Measurements from ENCODE around the gene GTPBP6.
"Not testable (repeated sequence)": the region's sequence is repeated elsewhere in the genome, so short reads cannot be mapped to it uniquely, and the experiment has no call there.

GTPBP6 gene

DNA sequence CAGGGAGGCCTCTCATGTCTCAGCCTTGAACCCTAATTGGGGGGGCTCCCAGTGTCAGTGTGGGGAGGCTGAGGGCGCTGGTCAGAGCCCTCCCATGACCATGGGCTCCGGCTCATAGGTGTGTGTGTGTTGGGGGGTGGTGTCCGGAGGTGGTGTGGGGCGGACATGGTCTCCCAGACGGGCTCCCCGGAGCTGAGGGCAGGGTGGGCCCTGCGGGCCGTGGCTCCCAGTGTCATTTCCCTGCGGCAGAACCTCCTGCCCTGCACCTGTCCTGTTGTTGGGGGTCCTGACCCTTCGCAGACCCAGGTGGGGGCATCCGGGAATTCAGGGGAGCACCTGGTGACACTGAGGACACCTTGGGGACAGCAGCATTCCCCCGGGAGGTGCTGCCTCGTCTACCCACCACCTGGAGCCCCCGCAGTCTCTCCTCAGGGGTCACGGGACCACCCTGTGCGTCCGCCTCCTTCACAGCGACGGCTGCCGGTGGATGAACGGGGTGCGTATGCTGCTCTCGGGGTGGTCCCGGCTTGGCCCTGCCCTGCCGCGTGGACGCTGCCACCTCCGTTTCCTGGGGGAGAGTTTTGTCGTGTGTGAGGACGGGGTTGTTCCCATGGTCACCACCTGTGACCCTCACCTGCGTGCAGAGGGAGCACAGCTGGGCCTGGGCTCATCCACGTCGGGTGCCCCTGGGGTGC is 14.5 kb upstream of the GTPBP6 start:
- Histone ChIP-seq H3K27me3 (ENCODE audit: insufficient read depth, low read length) (no peaks in the 10 kb centered on the region), H3K36me3 (ENCODE audit: insufficient read depth, low read length) (peaks cover 30% of the 10 kb centered on the region), H3K9ac (ENCODE audit: low read depth, low read length) (no peak overlapping the region), H3K4me3 (ENCODE audit: low read length) (no peak overlapping the region), H3K27ac (ENCODE audit: low read depth, low read length) (no peak overlapping the region), H3K4me1 (ENCODE audit: insufficient read depth, low read length) (no peaks in the 10 kb centered on the region), H3K9me3 (ENCODE audit: insufficient read depth, low read depth, low read length) (no peaks in the 10 kb centered on the region)
- WGBS = 94% methylated on average over 33 of the region's 33 CpGs

GRCh38 chrX:332496-332860 is 13.9 kb upstream of the GTPBP6 start:
- no peak overlapping the region for H3K4me3 ChIP-seq (ENCODE audit: low read length)
- no peaks in the 10 kb centered on the region for H3K27me3 ChIP-seq (ENCODE audit: insufficient read depth, low read length)
- H3K27ac ChIP-seq (ENCODE audit: low read depth, low read length) = no peak overlapping the region
- peaks cover 24% of the 10 kb centered on the region for H3K36me3 ChIP-seq (ENCODE audit: insufficient read depth, low read length)
- no peak overlapping the region for H3K9ac ChIP-seq (ENCODE audit: low read depth, low read length)
- 89% methylated on average over 23 of the region's 23 CpGs for WGBS
- no peaks in the 10 kb centered on the region for H3K4me1 ChIP-seq (ENCODE audit: insufficient read depth, low read length)
- no peaks in the 10 kb centered on the region for H3K9me3 ChIP-seq (ENCODE audit: insufficient read depth, low read depth, low read length)

GRCh38 chrX:331825-332495 is 13.4 kb upstream of the GTPBP6 start:
- no peaks in the 10 kb centered on the region for H3K4me1 ChIP-seq (ENCODE audit: insufficient read depth, low read length)
- H3K36me3 ChIP-seq (ENCODE audit: insufficient read depth, low read length) = peaks cover 21% of the 10 kb centered on the region
- no peak overlapping the region for H3K9ac ChIP-seq (ENCODE audit: low read depth, low read length)
- H3K9me3 ChIP-seq (ENCODE audit: insufficient read depth, low read depth, low read length) = no peaks in the 10 kb centered on the region
- no peaks in the 10 kb centered on the region for H3K27me3 ChIP-seq (ENCODE audit: insufficient read depth, low read length)
- no peak overlapping the region for H3K27ac ChIP-seq (ENCODE audit: low read depth, low read length)
- WGBS = 73% methylated on average over 34 of the region's 35 CpGs
- no peak overlapping the region; the same call in 1 of the 2 replicates for H3K4me3 ChIP-seq (ENCODE audit: low read length)

DNA sequence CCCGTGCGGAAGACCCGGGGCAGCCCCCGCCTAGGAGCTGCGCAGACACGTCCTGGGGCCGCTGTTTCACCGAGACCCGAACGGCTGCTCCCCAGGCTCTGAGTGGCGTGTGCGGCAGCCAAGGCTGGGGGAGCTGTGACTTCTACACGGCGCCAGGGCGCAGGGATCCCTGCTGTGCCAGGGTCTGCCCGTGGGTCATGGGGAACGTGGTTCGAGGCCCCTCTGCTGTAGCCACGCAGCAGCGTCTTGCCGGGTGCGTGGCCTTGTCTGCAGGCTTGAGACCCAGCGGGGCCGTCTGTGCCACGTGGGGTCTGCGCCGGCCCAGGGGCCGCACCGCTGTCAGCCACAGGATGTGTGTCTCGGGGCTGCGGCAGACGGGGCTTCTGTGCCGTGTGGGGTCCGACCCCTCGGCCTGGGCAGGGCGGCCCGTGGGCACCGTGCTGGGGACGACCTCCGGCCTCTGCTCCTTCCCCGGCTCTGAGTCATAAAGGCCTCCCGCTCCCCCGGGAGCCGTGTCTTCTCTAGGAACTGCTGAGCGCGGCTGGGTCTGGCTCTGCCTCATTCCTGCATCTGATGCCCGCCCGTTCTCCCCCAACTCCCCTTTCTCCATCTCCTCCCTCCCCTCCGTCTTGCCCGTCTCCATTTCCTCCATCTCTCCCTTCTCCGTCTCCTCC is 12.7 kb upstream of the GTPBP6 start:
- Histone ChIP-seq H3K27me3 (ENCODE audit: insufficient read depth, low read length) (no peaks in the 10 kb centered on the region), H3K4me1 (ENCODE audit: insufficient read depth, low read length) (no peaks in the 10 kb centered on the region), H3K4me3 (ENCODE audit: low read length) (no peak overlapping the region; the same call in 1 of the 2 replicates), H3K9ac (ENCODE audit: low read depth, low read length) (no peak overlapping the region), H3K36me3 (ENCODE audit: insufficient read depth, low read length) (peaks cover 16% of the 10 kb centered on the region), H3K9me3 (ENCODE audit: insufficient read depth, low read depth, low read length) (no peaks in the 10 kb centered on the region), H3K27ac (ENCODE audit: low read depth, low read length) (no peak overlapping the region)
- 28% methylated on average over 51 of the region's 51 CpGs for WGBS

- H3K27me3 ChIP-seq (ENCODE audit: insufficient read depth, low read length) = no peaks in the 10 kb centered on the region
- no peak overlapping the region for H3K4me3 ChIP-seq (ENCODE audit: low read length)
- WGBS = 71% methylated on average over 28 of the region's 28 CpGs
- no peaks in the 10 kb centered on the region for H3K9me3 ChIP-seq (ENCODE audit: insufficient read depth, low read depth, low read length)
- no peaks in the 10 kb centered on the region for H3K4me1 ChIP-seq (ENCODE audit: insufficient read depth, low read length)
- H3K36me3 ChIP-seq (ENCODE audit: insufficient read depth, low read length) = peaks cover 12% of the 10 kb centered on the region; the same call in 1 of the 2 replicates
- H3K27ac ChIP-seq (ENCODE audit: low read depth, low read length) = no peak overlapping the region
- no peak overlapping the region for H3K9ac ChIP-seq (ENCODE audit: low read depth, low read length)
These were observed 12.1 kb upstream of the GTPBP6 start for GRCh38 chrX:330726-331150.

- H3K27ac ChIP-seq (ENCODE audit: low read depth, low read length); H3K9me3 ChIP-seq (ENCODE audit: insufficient read depth, low read depth, low read length); H3K27me3 ChIP-seq (ENCODE audit: insufficient read depth, low read length); H3K4me1 ChIP-seq (ENCODE audit: insufficient read depth, low read length); H3K4me3 ChIP-seq (ENCODE audit: low read length); H3K9ac ChIP-seq (ENCODE audit: low read depth, low read length): not testable (repeated sequence)
- H3K36me3 ChIP-seq (ENCODE audit: insufficient read depth, low read length) = peaks cover 12% of the 10 kb centered on the region; the same call in 1 of the 2 replicates
- WGBS = 90% methylated on average over 29 of the region's 29 CpGs
These were observed 11.6 kb upstream of the GTPBP6 start for GRCh38 chrX:330141-330725.

DNA sequence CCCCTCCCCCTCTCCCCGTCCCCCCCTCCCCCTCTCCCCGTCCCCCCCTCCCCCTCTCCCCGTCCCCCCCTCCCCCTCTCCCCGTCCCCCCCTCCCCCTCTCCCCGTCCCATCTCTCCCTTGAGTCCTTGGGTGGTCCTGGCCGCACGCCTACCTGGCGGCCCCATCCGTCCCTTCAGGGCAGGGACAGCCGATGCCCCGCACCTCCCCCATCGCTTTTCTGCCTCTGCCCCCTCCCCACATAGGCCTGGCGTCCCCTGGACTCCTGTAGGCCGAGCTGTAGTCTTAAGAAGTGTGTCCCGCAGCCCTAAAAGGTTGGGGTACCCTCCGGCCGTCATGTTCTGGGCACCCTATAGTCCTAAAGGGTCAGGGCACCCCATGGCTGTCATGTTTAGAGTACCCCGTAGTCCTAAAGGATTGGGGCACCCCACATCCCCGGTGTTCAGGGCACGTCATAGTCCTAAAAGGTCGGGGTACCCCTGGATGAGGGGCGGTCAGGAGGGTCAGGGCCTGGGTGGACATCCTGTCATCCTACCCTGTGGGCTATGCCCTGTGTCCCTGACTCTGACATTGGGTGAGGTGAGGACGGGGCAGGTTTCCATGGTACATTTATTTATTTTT is 10.8 kb upstream of the GTPBP6 start:
- no peaks in the 10 kb centered on the region for H3K9me3 ChIP-seq (ENCODE audit: insufficient read depth, low read depth, low read length)
- 92% methylated on average over 19 of the region's 23 CpGs for WGBS

GRCh38 chrX:327660-328126 is 9.1 kb upstream of the GTPBP6 start:
- Histone ChIP-seq H3K9me3 (ENCODE audit: insufficient read depth, low read depth, low read length) (no peaks in the 10 kb centered on the region), H3K9ac (ENCODE audit: low read depth, low read length) (no peak overlapping the region), H3K27me3 (ENCODE audit: insufficient read depth, low read length) (no peaks in the 10 kb centered on the region), H3K27ac (ENCODE audit: low read depth, low read length) (no peak overlapping the region), H3K36me3 (ENCODE audit: insufficient read depth, low read length) (no peaks in the 10 kb centered on the region; the same call in 1 of the 2 replicates), H3K4me3 (ENCODE audit: low read length) (no peak overlapping the region), H3K4me1 (ENCODE audit: insufficient read depth, low read length) (0 out of 2 replicates have a peak, but pooled peaks cover 2% of the 10 kb centered on the region)
- 90% methylated on average over 33 of the region's 33 CpGs for WGBS

More for the DNA sequence above, 10.8 kb upstream of the GTPBP6 start:
- H3K27ac ChIP-seq (ENCODE audit: low read depth, low read length) = no peak overlapping the region
- no peak overlapping the region for H3K9ac ChIP-seq (ENCODE audit: low read depth, low read length)
- no peaks in the 10 kb centered on the region for H3K27me3 ChIP-seq (ENCODE audit: insufficient read depth, low read length)
- H3K4me3 ChIP-seq (ENCODE audit: low read length) = no peak overlapping the region
- no peaks in the 10 kb centered on the region for H3K4me1 ChIP-seq (ENCODE audit: insufficient read depth, low read length)
- H3K36me3 ChIP-seq (ENCODE audit: insufficient read depth, low read length) = peaks cover 9% of the 10 kb centered on the region; the same call in 1 of the 2 replicates

DNA sequence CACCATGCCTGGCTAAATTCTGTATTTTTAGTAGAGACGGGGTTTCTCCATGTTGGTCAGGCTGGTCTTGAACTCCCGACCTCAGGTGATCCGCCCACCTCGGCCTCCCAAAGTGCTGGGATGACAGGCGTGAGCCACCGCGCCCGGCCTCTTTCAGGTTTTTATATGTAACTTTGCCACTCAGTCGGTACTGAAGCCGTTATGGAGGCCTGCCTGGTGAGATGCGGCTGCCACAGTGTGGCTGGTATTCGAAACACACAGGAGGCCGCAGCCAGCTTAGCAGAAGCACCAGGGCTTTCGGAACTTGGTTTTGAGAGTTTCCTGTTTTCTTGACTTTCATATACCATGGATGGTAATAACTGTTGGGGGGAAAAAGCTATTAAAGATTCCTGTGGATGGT is 6.1 kb upstream of the GTPBP6 start:
- 90% methylated on average over 14 of the region's 14 CpGs for WGBS
- not testable (repeated sequence) for H3K4me1 ChIP-seq (ENCODE audit: insufficient read depth, low read length); H3K27ac ChIP-seq (ENCODE audit: low read depth, low read length); H3K27me3 ChIP-seq (ENCODE audit: insufficient read depth, low read length); H3K9ac ChIP-seq (ENCODE audit: low read depth, low read length); H3K36me3 ChIP-seq (ENCODE audit: insufficient read depth, low read length); H3K9me3 ChIP-seq (ENCODE audit: insufficient read depth, low read depth, low read length); H3K4me3 ChIP-seq (ENCODE audit: low read length)

GRCh38 chrX:323721-324628 is 5.4 kb upstream of the GTPBP6 start:
- no peaks in the 10 kb centered on the region for H3K9me3 ChIP-seq (ENCODE audit: insufficient read depth, low read depth, low read length)
- no peak overlapping the region for H3K9ac ChIP-seq (ENCODE audit: low read depth, low read length)
- no peak overlapping the region for H3K27ac ChIP-seq (ENCODE audit: low read depth, low read length)
- H3K4me3 ChIP-seq (ENCODE audit: low read length) = peak overlapping the region; percentile 35; the same call in 1 of the 2 replicates
- H3K36me3 ChIP-seq (ENCODE audit: insufficient read depth, low read length) = no peaks in the 10 kb centered on the region
- H3K27me3 ChIP-seq (ENCODE audit: insufficient read depth, low read length) = no peaks in the 10 kb centered on the region; the same call in 1 of the 2 replicates
- 0 out of 2 replicates have a peak, but pooled peaks cover 2% of the 10 kb centered on the region for H3K4me1 ChIP-seq (ENCODE audit: insufficient read depth, low read length)
- 47% methylated on average over 37 of the region's 38 CpGs for WGBS

All from HUES64 (cell line).